K562 (cell line): ENCODE data around the gene C3. TPM values are rescaled to one million over a fixed set of nuclear protein-coding genes. Genes with fewer than 3 reads are reported as not detected.

Experiments used
- ATAC-seq: fragments of 200-7000 bp; cut with Tn5 transposase; 3 replicates; pipeline ENCODE4 v1.9.1; 2020; ENCODE audit warnings: moderate library complexity
- BruUV-seq: library from RNA; stranded (reverse); fragments of 400-500 nt; replicated peaks from 2 replicates; lab custom pipeline; 2021; lab: Mats Ljungman, UMichigan
- CTCF ChIA-PET: fragments of 300-600 bp; formaldehyde crosslinking; extraction: SDS; loops from one replicate; lab custom pipeline; 2021; ENCODE audit warnings: low intra/inter-chr PET ratio; lab: Yijun Ruan, JAX
- POLR2A ChIA-PET: fragments of 300-600, 350-650 bp; sonication (Branson Sonifier 250); formaldehyde crosslinking; extraction: SDS; loops from one replicate; lab custom pipeline; 2021; ENCODE audit warnings: antibody characterized with exemption, inconsistent platforms; lab: Yijun Ruan, JAX
- DNase-seq, 4 experiments: peaks; one replicate each; pipeline versions ENCODE4 v3.0.0 to v3.0.0-alpha.2; 2011 to 2018; ENCODE audit warnings: low spot score in 3 of 4, mixed read lengths in 3 of 4; ENCODE audit errors: extremely low read depth in 1 of 4
- FAIRE-seq: peaks from 2 replicates; lab custom pipeline; 2011; peaks lifted over from hg19 to GRCh38; lab: Jason Lieb, UNC
- H2AFZ ChIP-seq: 2 replicates; pipeline ENCODE4 v1.6.0; 2011; ENCODE audit warnings: low read depth, low read length, control low read depth, inconsistent platforms
- H3K27ac ChIP-seq: fragments of 200-600 bp; 3 replicates; pipeline ENCODE4 v1.8.0; 2011; ENCODE audit warnings: low read depth, mild to moderate bottlenecking, control low read depth, inconsistent platforms, low read length, moderate library complexity, mixed read lengths; ENCODE audit errors: extremely low read depth
- H3K27me3 ChIP-seq, 2 experiments: fragments of 300-600 bp in 1 of 2; 2 replicates in 1 of 2; 3 replicates in 1 of 2; pipeline versions ENCODE4 v1.6.0 to v1.8.0; 2011; ENCODE audit warnings: inconsistent platforms in 2 of 2, low read length in 2 of 2, mild to moderate bottlenecking in 1 of 2, mixed read lengths in 1 of 2, moderate library complexity in 1 of 2; ENCODE audit not compliant: control insufficient read depth in 2 of 2, insufficient read depth in 2 of 2
- H3K36me3 ChIP-seq: fragments of 300-600 bp; 3 replicates; pipeline ENCODE4 v1.8.0; 2011; ENCODE audit warnings: mild to moderate bottlenecking, low read length, inconsistent platforms; ENCODE audit not compliant: control insufficient read depth, insufficient read depth
- H3K4me1 ChIP-seq, 2 experiments: fragments of 200-600 bp in 1 of 2; replicated peaks in 1 of 2; 2 replicates in 1 of 2; 3 replicates in 1 of 2; pipeline versions ENCODE4 v1.5.1 to v1.8.0; 2011; ENCODE audit warnings: inconsistent platforms in 2 of 2, low read length in 2 of 2, mild to moderate bottlenecking in 1 of 2, mixed read lengths in 1 of 2, moderate library complexity in 1 of 2; ENCODE audit not compliant: control insufficient read depth in 2 of 2, insufficient read depth in 2 of 2
- H3K4me2 ChIP-seq: 2 replicates; pipeline ENCODE4 v1.6.1; 2011; ENCODE audit warnings: low read length, control low read depth, inconsistent platforms, mixed read lengths; ENCODE audit not compliant: insufficient read depth
- H3K4me3 ChIP-seq: fragments of 200-600 bp; sonication (generic), shearing (Covaris generic); 2 replicates; pipeline ENCODE4 v1.5.1; 2016; ENCODE audit warnings: control low read depth, inconsistent platforms
- H3K79me2 ChIP-seq: fragments of 200-600 bp; 3 replicates; pipeline ENCODE4 v1.8.0; 2011; ENCODE audit warnings: low read length, inconsistent platforms; ENCODE audit not compliant: control insufficient read depth, insufficient read depth
- H3K9ac ChIP-seq, 2 experiments: 2 replicates each; pipeline versions ENCODE4 v1.6.0 to v1.6.1; 2011; ENCODE audit warnings: low read depth in 2 of 2, low read length in 2 of 2, control low read depth in 1 of 2, inconsistent platforms in 1 of 2, mild to moderate bottlenecking in 1 of 2, mixed read lengths in 1 of 2; ENCODE audit not compliant: insufficient read depth in 1 of 2
- H3K9me1 ChIP-seq: one replicate; pipeline ENCODE4 v1.6.0; 2011; ENCODE audit warnings: inconsistent platforms, mild to moderate bottlenecking, low read length, moderate library complexity; ENCODE audit not compliant: control insufficient read depth, insufficient read depth
- H3K9me3 ChIP-seq: replicated peaks from 2 replicates; pipeline ENCODE4 v1.5.1; 2011; ENCODE audit warnings: low read depth, low read length, inconsistent platforms; ENCODE audit not compliant: control insufficient read depth, insufficient read depth
- H4K20me1 ChIP-seq: replicated peaks from 2 replicates; pipeline ENCODE4 v1.6.1; 2011; ENCODE audit warnings: low read length, inconsistent platforms, mixed read lengths; ENCODE audit not compliant: control insufficient read depth, insufficient read depth
- AFF4 ChIP-seq: sonication (generic); formaldehyde crosslinking; IDR thresholded peaks from 2 replicates; pipeline ENCODE4 v1.8.0; 2023; ENCODE audit warnings: mild to moderate bottlenecking, missing genetic modification reagents
- BRD9 ChIP-seq: fragments of 450-650 bp; IDR thresholded peaks from 2 replicates; pipeline ENCODE4 v1.6.1; 2018; ENCODE audit warnings: low read depth; ENCODE audit not compliant: partially characterized antibody
- ERF ChIP-seq: fragments of 450-650 bp; formaldehyde crosslinking; IDR thresholded peaks from 2 replicates; pipeline ENCODE4 v1.4.0; 2020; ENCODE audit warnings: mild to moderate bottlenecking, mixed read lengths
- FOXM1 ChIP-seq, 2 experiments: fragments of 450-650 bp in 1 of 2; sonication (generic) in 1 of 2; formaldehyde crosslinking in 1 of 2; IDR thresholded peaks; 2 replicates each; pipeline versions ENCODE4 v1.6.1 to v1.9.0; 2017 to 2022; ENCODE audit warnings: low read depth in 2 of 2, mild to moderate bottlenecking in 2 of 2, missing genetic modification reagents in 1 of 2, moderate library complexity in 1 of 2
- NR0B1 ChIP-seq: fragments of 450-650 bp; IDR thresholded peaks from one replicate; pipeline ENCODE4 v1.6.1; 2018; ENCODE audit warnings: mild to moderate bottlenecking, moderate library complexity; ENCODE audit not compliant: partially characterized antibody
- RHOXF2B ChIP-seq: fragments of 250-450 bp; sonication (Bioruptor Pico); conservative IDR thresholded peaks from 2 replicates; pipeline ENCODE4 v1.5.1; 2021
- SETDB1 ChIP-seq: IDR thresholded peaks from one replicate; pipeline ENCODE4 v1.6.1; 2012; ENCODE audit warnings: low read length, control low read depth, inconsistent platforms
- WGBS: fragments of 100-300 bp; shearing (Covaris generic); methylation state at CpG from one replicate; pipeline ENCODE4 v1.1.6; 2016; ENCODE audit warnings: low coverage, mixed read lengths; ENCODE audit not compliant: insufficient coverage; ENCODE audit errors: missing lambda C conversion rate; 5-methylcytosine and 5-hydroxymethylcytosine counted together
- in situ Hi-C: fragments of 300-500 bp; cut with MboI; formaldehyde crosslinking; loops from 4 replicates; pipeline ENCODE4 v1.15.0; 2018; ENCODE audit warnings: inconsistent platforms, mixed read lengths
- intact Hi-C: fragments of 100-400 bp; cut with micrococcal nuclease; formaldehyde crosslinking; loops from 2 replicates; pipeline ENCODE4 v1.14.2; 2022
- polyA plus RNA-seq, 8 experiments: library from polyadenylated mRNA; depleted of rRNA in 4 of 8; stranded (reverse) in 5 of 8; unstranded in 3 of 8; fragments of >200 nt; fragmentation: Nextera tagmentation in 2 of 8; fragmentation: Illumina TruSeq in 1 of 8; extraction: Ambion mirVana in 2 of 8; extraction: Trizol in 1 of 8; gene quantifications; 2 replicates each; pipeline versions ENCODE4 v1.2.1 to v1.2.3, GENCODE V29; 2011 to 2014; ENCODE audit warnings: inconsistent platforms in 1 of 8, missing spikeins in 1 of 8
- total RNA-seq, 7 experiments: library from RNA; depleted of rRNA in 6 of 7; stranded (reverse); fragments of >200 nt in 6 of 7; fragmentation: Illumina TruSeq in 2 of 7; extraction: Trizol in 2 of 7; gene quantifications; 2 replicates each; pipeline versions ENCODE4 v1.2.1 to v1.2.3, GENCODE V29; 2011 to 2021; ENCODE audit warnings: low replicate concordance in 1 of 7

C3 gene
- total and polyA plus RNA-seq, 9 of the 15 experiments (the other 6 are each of a cell fraction or from before 2014, with no cell fraction given), result 0.59 to 10.6 (median 2.2) TPM

GRCh38 chr19:6711078-6711361, 9.4 kb downstream of the C3 start:
- no peak for FAIRE-seq
- H2AFZ ChIP-seq, result no peak overlapping the region
- BruUV-seq, result no TSS peak
- ChIA-PET CTCF (no interaction called here), POLR2A (interaction anchor here (0.6 kb wide), 1 partner anchor 153 kb away, joined by 3 read pairs; no protein-coding TSS in a partner anchor)
- no peaks in the 10 kb centered on the region for H3K9me3 ChIP-seq
- in situ Hi-C loops, result no loop called here
- no peaks in the 10 kb centered on the region for H3K36me3 ChIP-seq
- peaks cover 0 to 23% of the 10 kb centered on the region in 2 experiments; a peak in 2 of 5 replicates for H3K4me1 ChIP-seq
- H3K27ac ChIP-seq, result no peak overlapping the region
- ATAC-seq, result no peak
- intact Hi-C loops, result no loop called here
- TF ChIP-seq NR0B1, result no peak
- no peak for TF ChIP-seq RHOXF2B (CRISPR knock-in tag)
- no peak for TF ChIP-seq FOXM1 (IDR thresholded peaks at IDR 0.05; ENCODE audit: low read depth)
- no peak for TF ChIP-seq FOXM1 (CRISPR knock-in tag; IDR thresholded peaks at IDR 0.05; ENCODE audit: low read depth)
- TF ChIP-seq AFF4 (CRISPR knock-in tag), result no peak
- TF ChIP-seq SETDB1, result no peak
- no peak for TF ChIP-seq ERF (CRISPR knock-in tag)
- no peak for TF ChIP-seq BRD9
- TF ChIP-seq, all 486 proteins: peak for 0
- Histone ChIP-seq H3K4me2 (no peak overlapping the region), H3K79me2 (no peaks in the 10 kb centered on the region), H4K20me1 (0 out of 2 replicates have a peak, but pooled peaks cover 5% of the 10 kb centered on the region), H3K27me3 (peaks cover 7 to 32% of the 10 kb centered on the region in 2 experiments; a peak in 4 of 5 replicates), H3K9me1 (no peaks in the 10 kb centered on the region), H3K4me3 (no peak overlapping the region), H3K9ac (no peak overlapping the region)
- no peak for DNase-seq
- 13% methylated on average over 8 of the region's 9 CpGs for WGBS
